ENCODE measurements around the gene NEK6.

GRCh38 chr9:124300312-124300711, 42.6 kb downstream of the NEK6 start:
- no peak for TF ChIP-seq CTCF (conservative IDR thresholded peaks at IDR 0.05)
- no peak for TF ChIP-seq ZFX (IDR thresholded peaks at IDR 0.05)

Measured in C4-2B (cell line).